Measurements from ENCODE around the gene NKPD1.
A peak's percentile ranks its signal among the peaks of the same experiment; 100 is the strongest.

Gene NKPD1

DNA sequence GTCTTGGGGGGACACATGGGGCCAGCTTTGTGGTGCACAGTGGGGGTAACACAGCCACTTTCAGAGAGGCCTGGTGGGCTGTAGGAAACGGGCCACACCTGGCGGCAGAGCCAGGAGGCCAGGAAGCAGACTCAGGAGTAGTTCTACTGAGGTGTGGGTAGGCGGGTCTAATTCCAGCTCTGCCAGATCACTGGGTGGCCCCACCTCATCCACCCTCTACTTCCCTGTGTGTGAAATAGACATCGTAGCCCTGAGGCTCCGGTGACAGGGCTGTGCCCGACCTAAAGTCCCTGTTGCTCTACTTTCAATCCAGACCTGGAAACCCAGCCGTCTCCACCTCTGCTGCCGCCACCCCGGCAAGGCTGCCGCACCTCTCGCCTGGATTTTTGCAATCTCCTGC is 4.0 kb downstream of the NKPD1 start:
- TF ChIP-seq PAX5 (IDR thresholded peaks at IDR 0.05; ENCODE audit: insufficient read depth, low read length, severe bottlenecking) = no peak
- TF ChIP-seq POLR2A (IDR thresholded peaks at IDR 0.05; ENCODE audit: low read depth, low read length) = no peak
- TF ChIP-seq TAF1 (IDR thresholded peaks at IDR 0.05; ENCODE audit: low read depth, low read length) = no peak
- TF ChIP-seq POU2F2 (IDR thresholded peaks at IDR 0.05; ENCODE audit: low read depth, low read length) = no peak
- no peak for TF ChIP-seq POLR2AphosphoS5 (IDR thresholded peaks at IDR 0.05; ENCODE audit: low read depth, low read length)
- no peak for TF ChIP-seq SPI1 (IDR thresholded peaks at IDR 0.05; ENCODE audit: low read depth, low read length)
- FAIRE-seq = no peak
- DNase-seq (ENCODE audit: insufficient read length, low spot score) = no peak

DNA sequence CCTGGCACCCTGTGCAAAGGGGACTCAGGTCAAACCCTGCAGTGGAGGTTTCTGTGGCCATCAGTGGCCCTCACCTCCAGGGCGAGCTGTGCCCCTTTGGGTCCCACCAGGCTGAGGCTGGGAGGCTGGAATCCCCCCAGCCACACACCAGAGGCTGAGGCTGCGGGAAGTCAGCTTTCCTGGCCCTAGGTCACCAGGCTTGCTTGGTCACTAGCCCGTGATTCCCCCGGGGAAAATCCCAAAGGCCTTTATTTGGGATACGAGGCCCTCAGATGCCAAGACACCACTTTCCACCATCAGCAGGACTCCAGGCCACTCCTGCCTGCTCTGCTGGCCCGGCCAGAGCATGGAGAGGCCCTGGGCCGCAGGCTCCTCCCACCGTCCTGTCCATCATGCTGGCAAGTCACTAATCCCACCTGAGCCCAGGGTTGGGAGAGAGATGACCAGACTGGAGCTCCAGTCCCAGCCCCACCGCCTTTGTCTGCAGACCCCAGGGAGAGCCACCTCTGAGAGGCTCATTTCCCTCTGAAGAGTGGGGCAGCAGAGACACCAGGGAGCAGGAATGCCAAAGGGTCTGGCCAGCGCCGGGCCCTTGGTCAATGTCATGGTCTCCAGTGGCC is 4.7 kb downstream of the NKPD1 start:
- FAIRE-seq = no peak
- DNase-seq (ENCODE audit: insufficient read length, low spot score) = no peak
- TF ChIP-seq POLR2A (IDR thresholded peaks at IDR 0.05; ENCODE audit: low read depth, low read length) (no peak), SPI1 (IDR thresholded peaks at IDR 0.05; ENCODE audit: low read depth, low read length) (no peak)

DNA sequence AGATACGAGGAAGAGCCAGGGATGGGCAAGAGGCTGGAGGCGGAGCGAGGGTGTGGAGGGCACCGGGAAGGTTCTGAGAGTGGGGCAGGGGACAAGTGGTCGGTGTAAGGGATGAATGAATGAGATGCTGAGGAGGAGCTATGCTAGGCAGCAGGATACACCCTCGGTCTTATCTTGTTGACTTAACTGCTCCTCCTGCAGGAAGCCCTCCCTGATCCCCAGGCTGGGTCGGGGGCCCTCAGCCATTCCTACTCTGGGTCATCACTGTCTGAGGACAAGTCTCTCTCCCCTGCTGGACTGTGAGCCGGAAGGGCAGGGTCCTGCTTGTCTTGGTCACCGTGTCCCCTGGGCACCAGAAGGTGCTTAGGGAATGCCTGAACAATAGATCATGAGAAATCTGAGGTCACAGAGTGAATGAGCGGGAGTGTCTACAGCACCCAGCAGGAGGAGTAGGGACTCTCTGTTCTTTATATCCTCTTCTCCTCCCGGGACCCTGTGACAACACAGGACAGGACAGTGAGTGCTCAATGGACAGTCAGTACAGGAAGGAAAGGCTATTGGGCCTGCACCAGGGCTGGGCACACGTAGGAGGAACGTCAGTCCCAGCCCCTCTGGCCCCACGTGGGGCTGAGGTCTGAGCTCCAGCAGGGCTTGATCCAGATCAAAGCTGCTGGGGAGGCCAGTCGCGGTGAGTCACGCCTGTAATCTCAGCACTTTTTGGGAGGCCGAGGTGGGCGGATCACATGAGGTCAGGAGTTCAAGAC is 6.5 kb downstream of the NKPD1 start:
- TF ChIP-seq POU2F2 (IDR thresholded peaks at IDR 0.05; ENCODE audit: low read depth, low read length) = no peak
- TF ChIP-seq TAF1 (IDR thresholded peaks at IDR 0.05; ENCODE audit: low read depth, low read length) = no peak
- no peak for TF ChIP-seq PAX5 (IDR thresholded peaks at IDR 0.05; ENCODE audit: insufficient read depth, low read length, severe bottlenecking)
- TF ChIP-seq SPI1 (IDR thresholded peaks at IDR 0.05; ENCODE audit: low read depth, low read length) = no peak
- TF ChIP-seq POLR2AphosphoS5 (IDR thresholded peaks at IDR 0.05; ENCODE audit: low read depth, low read length) = no peak
- no peak for TF ChIP-seq POLR2A (IDR thresholded peaks at IDR 0.05; ENCODE audit: low read depth, low read length)
- DNase-seq (ENCODE audit: insufficient read length, low spot score) (no peak), FAIRE-seq (no peak)

DNA sequence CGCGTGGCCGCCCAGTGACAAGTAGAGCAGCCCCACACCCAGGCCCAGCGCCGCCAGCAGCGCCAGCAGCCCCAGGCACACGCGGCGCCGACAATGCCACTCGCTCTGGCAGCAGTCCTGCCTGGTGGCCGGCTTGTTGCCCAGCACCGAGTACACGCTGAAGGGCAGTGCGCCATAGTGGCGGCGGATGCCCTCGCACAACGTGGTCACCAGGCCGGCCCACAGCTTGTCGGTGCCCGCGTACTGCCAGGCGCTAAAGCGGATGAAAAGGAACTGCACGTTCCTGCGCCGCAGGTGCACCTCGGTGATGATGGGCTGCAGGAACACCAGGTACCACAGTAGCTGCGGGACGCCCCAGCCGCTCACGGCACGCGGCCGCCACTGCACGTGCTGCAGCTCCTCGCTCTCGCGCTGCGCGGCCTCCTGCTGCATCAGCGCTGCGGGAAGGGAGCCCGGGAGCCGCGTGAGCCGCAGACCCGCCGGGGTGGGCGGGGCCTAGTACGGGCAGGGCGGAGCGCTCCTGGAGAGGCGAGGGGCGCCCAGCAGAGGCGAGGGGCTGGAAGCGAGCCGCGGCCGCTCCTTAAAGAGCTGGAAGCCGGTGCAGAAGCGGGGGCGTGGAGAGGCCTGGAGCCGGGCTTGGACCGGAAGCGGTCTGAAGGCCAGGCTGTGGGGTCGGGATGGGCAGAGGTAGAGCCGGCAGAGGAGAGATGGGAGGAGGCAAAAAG is 7.3 kb downstream of the NKPD1 start:
- FAIRE-seq (peak; percentile 66), DNase-seq (ENCODE audit: insufficient read length, low spot score) (no peak)
- no peak for TF ChIP-seq POLR2A (IDR thresholded peaks at IDR 0.05; ENCODE audit: low read depth, low read length)
- TF ChIP-seq TAF1 (IDR thresholded peaks at IDR 0.05; ENCODE audit: low read depth, low read length) = no peak
- TF ChIP-seq POLR2AphosphoS5 (IDR thresholded peaks at IDR 0.05; ENCODE audit: low read depth, low read length) = no peak
- TF ChIP-seq POU2F2 (IDR thresholded peaks at IDR 0.05; ENCODE audit: low read depth, low read length) = no peak
- TF ChIP-seq PAX5 (IDR thresholded peaks at IDR 0.05; ENCODE audit: insufficient read depth, low read length, severe bottlenecking) = no peak
- no peak for TF ChIP-seq SPI1 (IDR thresholded peaks at IDR 0.05; ENCODE audit: low read depth, low read length)

DNA sequence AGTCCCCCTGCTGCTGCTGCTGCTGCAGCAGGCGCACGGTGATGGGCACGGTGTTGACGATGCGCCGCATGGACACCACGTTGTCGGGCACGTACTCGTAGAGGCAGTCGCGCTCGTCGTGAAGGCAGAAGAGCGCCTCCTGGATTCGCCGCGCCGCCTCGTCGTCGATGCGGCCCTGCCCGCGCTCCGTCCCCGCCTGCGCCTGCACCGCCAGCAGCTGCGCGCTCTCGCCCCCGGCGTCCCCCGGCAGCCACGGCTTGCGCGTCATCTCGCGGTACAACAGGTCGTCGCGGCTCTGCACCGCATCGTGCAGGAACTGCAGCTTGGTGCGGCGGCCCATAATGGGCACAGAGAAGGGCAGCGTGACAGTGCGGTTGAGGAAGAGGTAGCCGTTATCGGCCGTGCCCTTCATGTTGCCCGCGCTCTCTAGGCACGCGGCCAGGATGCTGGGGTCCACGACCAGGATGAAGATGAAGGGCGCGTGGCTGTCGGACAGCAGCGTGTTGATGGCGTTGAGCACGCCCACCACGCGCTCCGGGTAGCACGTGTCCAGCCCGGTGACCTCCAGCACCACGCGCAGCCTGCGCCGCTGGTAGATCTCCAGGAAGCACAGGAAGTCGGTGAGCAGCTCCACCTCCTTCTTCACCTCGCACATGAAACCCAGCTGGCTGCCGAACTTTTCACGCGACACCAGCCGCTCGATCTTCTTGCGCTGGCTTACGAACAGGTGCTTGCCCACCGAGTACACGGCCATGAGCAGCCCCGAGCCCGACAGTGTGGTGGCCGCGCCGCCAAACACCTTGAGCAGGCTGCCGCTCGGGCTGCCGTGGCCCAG is 8.1 kb downstream of the NKPD1 start:
- TF ChIP-seq POU2F2 (IDR thresholded peaks at IDR 0.05; ENCODE audit: low read depth, low read length) = no peak
- no peak for TF ChIP-seq SPI1 (IDR thresholded peaks at IDR 0.05; ENCODE audit: low read depth, low read length)
- no peak for TF ChIP-seq PAX5 (IDR thresholded peaks at IDR 0.05; ENCODE audit: insufficient read depth, low read length, severe bottlenecking)
- no peak for TF ChIP-seq POLR2AphosphoS5 (IDR thresholded peaks at IDR 0.05; ENCODE audit: low read depth, low read length)
- DNase-seq (ENCODE audit: insufficient read length, low spot score) (peak; percentile 56), FAIRE-seq (peak; percentile 96)

DNA sequence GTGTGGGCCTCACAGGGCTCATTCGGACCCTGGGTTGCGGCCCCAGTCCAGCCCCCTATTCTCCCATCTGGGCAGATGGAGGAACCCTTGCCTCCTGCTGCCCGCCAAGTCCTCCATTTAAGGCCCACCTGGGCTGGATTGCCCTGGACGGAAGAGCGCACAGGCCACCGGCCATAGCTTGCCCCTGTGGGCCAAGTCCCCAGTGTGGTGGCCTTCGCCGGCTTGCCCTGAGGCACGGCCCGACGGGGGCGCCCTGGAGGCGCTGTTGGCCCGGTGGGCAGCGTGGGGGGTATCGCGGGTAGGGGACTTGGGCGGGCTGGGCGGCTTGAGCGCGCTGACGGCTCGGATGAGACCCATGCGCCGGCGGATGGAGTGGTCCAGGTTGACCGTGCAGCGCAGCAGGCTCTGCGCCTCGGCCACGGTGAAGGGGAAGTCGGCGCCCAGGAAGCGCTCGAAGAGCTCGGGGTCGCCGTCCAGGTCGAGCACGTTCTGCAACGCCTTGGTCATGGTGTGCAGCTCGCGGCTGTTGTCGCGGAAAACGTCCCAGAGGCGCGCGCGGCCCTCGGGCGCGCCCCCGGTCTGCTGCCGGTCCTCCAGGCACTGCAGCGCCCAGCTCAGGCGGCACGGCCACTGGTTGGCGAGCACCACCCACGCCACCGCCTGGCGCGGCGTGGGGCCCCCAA is 8.8 kb downstream of the NKPD1 start:
- peak; percentile 25; the same call in 1 of the 2 replicates for TF ChIP-seq POLR2AphosphoS5 (IDR thresholded peaks at IDR 0.05; ENCODE audit: low read depth, low read length)
- TF ChIP-seq PAX5 (IDR thresholded peaks at IDR 0.05; ENCODE audit: insufficient read depth, low read length, severe bottlenecking) = no peak
- no peak for FAIRE-seq
- peak; percentile 33 for DNase-seq (ENCODE audit: insufficient read length, low spot score)

DNA sequence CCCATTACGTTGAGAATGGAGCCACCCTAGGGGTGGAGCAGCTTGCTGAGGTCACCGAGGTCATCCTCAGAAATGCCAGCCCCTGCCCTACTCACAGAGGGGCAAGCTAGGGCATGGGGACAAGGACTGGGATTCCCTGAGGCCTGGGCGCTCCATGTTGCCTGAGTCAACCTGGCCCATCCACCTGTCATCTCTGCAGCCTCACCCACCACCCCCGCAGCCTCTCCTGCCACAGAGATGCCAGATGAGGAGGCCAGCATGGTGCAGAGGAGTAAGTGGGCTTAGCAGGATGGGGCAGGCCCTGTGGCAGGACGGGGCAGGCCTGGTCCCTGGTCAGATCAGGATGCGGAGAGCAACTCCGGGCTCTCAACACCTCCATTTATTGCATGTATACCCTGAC is 9.5 kb downstream of the NKPD1 start:
- DNase-seq (ENCODE audit: insufficient read length, low spot score) (peak; percentile 16), FAIRE-seq (no peak)
- no peak for TF ChIP-seq SPI1 (IDR thresholded peaks at IDR 0.05; ENCODE audit: low read depth, low read length)
- no peak for TF ChIP-seq POLR2AphosphoS5 (IDR thresholded peaks at IDR 0.05; ENCODE audit: low read depth, low read length)
- no peak for TF ChIP-seq POU2F2 (IDR thresholded peaks at IDR 0.05; ENCODE audit: low read depth, low read length)
- TF ChIP-seq POLR2A (IDR thresholded peaks at IDR 0.05; ENCODE audit: low read depth, low read length) = no peak
- TF ChIP-seq TAF1 (IDR thresholded peaks at IDR 0.05; ENCODE audit: low read depth, low read length) = no peak
- TF ChIP-seq PAX5 (IDR thresholded peaks at IDR 0.05; ENCODE audit: insufficient read depth, low read length, severe bottlenecking) = no peak

DNA sequence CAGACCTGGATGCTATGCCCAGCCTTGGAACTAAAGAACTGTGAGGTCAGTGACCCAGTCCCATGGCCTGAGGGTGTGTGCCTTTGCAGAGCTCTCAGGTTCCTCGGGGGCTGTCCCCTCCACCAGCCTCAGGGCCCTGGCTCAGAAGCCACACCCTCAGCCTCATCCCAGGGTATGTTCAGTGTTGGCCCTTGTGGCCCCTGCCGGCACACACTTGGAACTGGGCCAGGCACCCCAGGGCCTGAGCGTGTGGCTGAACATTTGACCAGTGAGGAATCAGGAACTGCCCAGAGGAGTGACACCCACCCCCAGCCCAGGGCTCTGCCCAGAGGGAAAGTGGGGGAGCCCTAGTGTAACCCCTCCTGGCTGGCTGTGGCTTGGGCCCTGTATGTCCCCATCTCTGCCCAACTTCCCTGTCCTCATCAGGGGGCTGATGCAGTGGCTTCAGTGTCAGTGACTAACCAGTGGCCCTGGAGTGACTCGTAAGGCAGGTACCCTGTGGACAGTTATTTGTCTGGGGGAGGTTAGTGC is 10.0 kb downstream of the NKPD1 start:
- TF ChIP-seq PAX5 (IDR thresholded peaks at IDR 0.05; ENCODE audit: insufficient read depth, low read length, severe bottlenecking) (no peak), POU2F2 (IDR thresholded peaks at IDR 0.05; ENCODE audit: low read depth, low read length) (no peak), POLR2A (IDR thresholded peaks at IDR 0.05; ENCODE audit: low read depth, low read length) (no peak), POLR2AphosphoS5 (IDR thresholded peaks at IDR 0.05; ENCODE audit: low read depth, low read length) (no peak), SPI1 (IDR thresholded peaks at IDR 0.05; ENCODE audit: low read depth, low read length) (no peak), TAF1 (IDR thresholded peaks at IDR 0.05; ENCODE audit: low read depth, low read length) (no peak)
- DNase-seq (ENCODE audit: insufficient read length, low spot score) (peak; percentile 20), FAIRE-seq (no peak)

All from GM12891 (cell line).